IMR-90 (cell line): ENCODE results near the gene PCYT1B. TPM values are rescaled to one million over a fixed set of nuclear protein-coding genes. Genes with fewer than 3 reads are reported as not detected.

Experiments
- ATAC-seq: fragments of 200-7000 bp; cut with Tn5 transposase; 2 replicates; pipeline ENCODE4 v1.9.1; 2020; ENCODE audit warnings: low read depth, mild to moderate bottlenecking, moderate library complexity
- BruUV-seq: library from RNA; stranded (reverse); fragments of 400-500 nt; replicated peaks from 2 replicates; lab custom pipeline; 2021; lab: Mats Ljungman, UMichigan
- CTCF ChIA-PET: fragments of 300-600 bp; formaldehyde crosslinking; extraction: SDS; loops from one replicate; lab custom pipeline; 2021; ENCODE audit warnings: antibody characterized with exemption; lab: Yijun Ruan, JAX
- POLR2A ChIA-PET: fragments of 300-600 bp; sonication (Branson Sonifier 250); formaldehyde crosslinking; loops from one replicate; lab custom pipeline; 2022; ENCODE audit warnings: antibody characterized with exemption; ENCODE audit not compliant: unreplicated experiment; lab: Charles Lee
- DNase-seq: peaks from one replicate; pipeline ENCODE4 v3.0.0; 2013
- H2AFZ ChIP-seq: replicated peaks from 2 replicates; pipeline ENCODE3; 2013; ENCODE audit warnings: low read length, mild to moderate bottlenecking; ENCODE audit not compliant: poor library complexity
- H2AK5ac ChIP-seq: 2 replicates; pipeline ENCODE4 v1.6.1; 2013; ENCODE audit warnings: low read depth, low read length, inconsistent platforms
- H2AK9ac ChIP-seq: replicated peaks from 2 replicates; pipeline ENCODE3; 2013; ENCODE audit warnings: mild to moderate bottlenecking, low read depth, low read length, moderate library complexity; ENCODE audit not compliant: poor library complexity
- H2BK120ac ChIP-seq: 2 replicates; pipeline ENCODE4 v1.6.1; 2013; ENCODE audit warnings: low read depth, low read length, inconsistent platforms
- H2BK15ac ChIP-seq: 3 replicates; pipeline ENCODE4 v1.6.1; 2013; ENCODE audit warnings: low read depth, low read length, inconsistent platforms
- H2BK20ac ChIP-seq: 2 replicates; pipeline ENCODE4 v1.6.1; 2013; ENCODE audit warnings: low read depth, mild to moderate bottlenecking, inconsistent platforms, low read length, moderate library complexity
- H2BK5ac ChIP-seq: 2 replicates; pipeline ENCODE4 v1.6.1; 2013; ENCODE audit warnings: mild to moderate bottlenecking, low read depth, low read length, inconsistent platforms; ENCODE audit not compliant: poor library complexity, severe bottlenecking
- H3K14ac ChIP-seq: replicated peaks from 2 replicates; pipeline ENCODE4 v1.6.1; 2013; ENCODE audit warnings: low read depth, low read length, inconsistent platforms
- H3K18ac ChIP-seq: 2 replicates; pipeline ENCODE4 v1.6.1; 2013; ENCODE audit warnings: low read depth, low read length, control low read depth
- H3K23ac ChIP-seq: 2 replicates; pipeline ENCODE4 v1.6.1; 2013; ENCODE audit warnings: low read depth, low read length, inconsistent platforms
- H3K27ac ChIP-seq: 2 replicates; pipeline ENCODE4 v1.5.1; 2013; ENCODE audit warnings: mild to moderate bottlenecking, control low read depth, low read length; ENCODE audit not compliant: insufficient read depth
- H3K27me3 ChIP-seq: 2 replicates; pipeline ENCODE4 v1.6.1; 2013; ENCODE audit warnings: low read length; ENCODE audit not compliant: control insufficient read depth, insufficient read depth
- H3K36me3 ChIP-seq: 2 replicates; pipeline ENCODE4 v1.6.1; 2013; ENCODE audit warnings: low read length, mixed read lengths; ENCODE audit not compliant: control insufficient read depth, insufficient read depth
- H3K4ac ChIP-seq: 2 replicates; pipeline ENCODE4 v1.6.1; 2013; ENCODE audit warnings: low read depth, low read length, inconsistent platforms
- H3K4me1 ChIP-seq: 2 replicates; pipeline ENCODE4 v1.6.1; 2013; ENCODE audit warnings: low read length, mixed read lengths; ENCODE audit not compliant: control insufficient read depth, insufficient read depth
- H3K4me2 ChIP-seq: 2 replicates; pipeline ENCODE4 v1.6.1; 2013; ENCODE audit warnings: low read depth, mild to moderate bottlenecking, control low read depth, low read length, moderate library complexity
- H3K4me3 ChIP-seq: 2 replicates; pipeline ENCODE4 v1.5.1; 2013; ENCODE audit warnings: low read depth, mild to moderate bottlenecking, control low read depth, low read length, moderate library complexity; ENCODE audit not compliant: insufficient read depth
- H3K56ac ChIP-seq: 2 replicates; pipeline ENCODE4 v1.6.1; 2013; ENCODE audit warnings: low read length, inconsistent platforms; ENCODE audit not compliant: insufficient read depth; ENCODE audit errors: extremely low read depth
- H3K79me1 ChIP-seq, 2 experiments: 2 replicates each; pipeline ENCODE4 v1.6.1; 2013; ENCODE audit warnings: low read length in 2 of 2, inconsistent platforms in 1 of 2, low read depth in 1 of 2
- H3K9ac ChIP-seq: 2 replicates; pipeline ENCODE4 v1.6.1; 2013; ENCODE audit warnings: low read depth, low read length, control low read depth
- H3K9me1 ChIP-seq: 2 replicates; pipeline ENCODE4 v1.6.1; 2013; ENCODE audit warnings: low read length, inconsistent platforms; ENCODE audit not compliant: insufficient read depth
- H3K9me3 ChIP-seq: 2 replicates; pipeline ENCODE4 v1.6.1; 2013; ENCODE audit warnings: low read length; ENCODE audit not compliant: control insufficient read depth, insufficient read depth
- H4K20me1 ChIP-seq: 2 replicates; pipeline ENCODE4 v1.6.1; 2013; ENCODE audit warnings: low read length, inconsistent platforms; ENCODE audit not compliant: insufficient read depth
- H4K5ac ChIP-seq: 2 replicates; pipeline ENCODE4 v1.6.1; 2013; ENCODE audit warnings: mild to moderate bottlenecking, low read depth, low read length, control low read depth
- H4K8ac ChIP-seq, 2 experiments: 2 replicates each; pipeline ENCODE4 v1.6.1; 2013; ENCODE audit warnings: low read depth in 2 of 2, low read length in 2 of 2, control low read depth in 1 of 2, inconsistent platforms in 1 of 2
- H4K91ac ChIP-seq: 2 replicates; pipeline ENCODE4 v1.6.1; 2013; ENCODE audit warnings: low read depth, low read length, inconsistent platforms; ENCODE audit not compliant: insufficient read depth
- BHLHE40 ChIP-seq: fragments of 150-350 bp; IDR thresholded peaks from 2 replicates; pipeline ENCODE4 v1.6.1; 2016; ENCODE audit warnings: mild to moderate bottlenecking, low read depth, low read length
- CTCF ChIP-seq: conservative IDR thresholded peaks from 2 replicates; pipeline ENCODE4 v1.5.1; 2012; ENCODE audit warnings: mild to moderate bottlenecking, low read depth, low read length, improper control_type of control experiment
- MAFK ChIP-seq: IDR thresholded peaks from 2 replicates; pipeline ENCODE4 v1.6.1; 2012; ENCODE audit warnings: low read depth, low read length, improper control_type of control experiment
- MAZ ChIP-seq: IDR thresholded peaks from 2 replicates; pipeline ENCODE4 v1.6.1; 2012; ENCODE audit warnings: low read depth, mild to moderate bottlenecking, low read length, improper control_type of control experiment, moderate library complexity, borderline replicate concordance
- RCOR1 ChIP-seq: IDR thresholded peaks from 2 replicates; pipeline ENCODE4 v1.6.1; 2012; ENCODE audit warnings: mild to moderate bottlenecking, low read length, improper control_type of control experiment; ENCODE audit not compliant: insufficient replicate concordance
- WGBS, 2 experiments: methylation state at CpG; one replicate each; pipeline versions ENCODE4 v1.1.5 to v1.1.7; 2013; ENCODE audit warnings: missing lambda C conversion rate in 2 of 2; ENCODE audit not compliant: insufficient read length in 1 of 2; ENCODE audit errors: extremely low coverage in 2 of 2; 5-methylcytosine and 5-hydroxymethylcytosine counted together
- dilution Hi-C: fragments of 300-500 bp; cut with HindIII; formaldehyde crosslinking; loops from one replicate; pipeline ENCODE4 v1.14.3; 2018; ENCODE audit warnings: low sequenced_read_pairs; ENCODE audit not compliant: unreplicated experiment
- in situ Hi-C: fragments of 300-500 bp; cut with MboI; formaldehyde crosslinking; loops from 3 replicates; pipeline ENCODE4 v1.14.3; 2019; ENCODE audit warnings: low sequenced_read_pairs, inconsistent platforms, mixed read lengths
- intact Hi-C: fragments of 100-400 bp; cut with micrococcal nuclease; formaldehyde crosslinking; loops from 2 replicates; pipeline ENCODE4 v1.10.0; 2022
- polyA plus RNA-seq, 3 experiments: library from polyadenylated mRNA; depleted of rRNA; stranded (reverse); fragments of >200 nt; gene quantifications; 2 replicates each; pipeline ENCODE4 v1.2.3, GENCODE V29; 2012; ENCODE audit warnings: low replicate concordance in 1 of 3
- total RNA-seq: library from RNA; depleted of rRNA; stranded (reverse); fragments of >200 nt; gene quantifications from 2 replicates; pipeline ENCODE4 v1.2.3, GENCODE V29; 2012

PCYT1B gene
- total and polyA plus RNA-seq, 2 of the 4 experiments (the other 2 are of a cell fraction) = under 0.01 to 0.09 TPM

GRCh38 chrX:24567169-24567568, 80.0 kb downstream of the PCYT1B start:
- no peak overlapping the region for H4K5ac ChIP-seq
- WGBS, 2 experiments = no CpG with 5 or more reads among the region's 4 CpGs
- H2BK20ac ChIP-seq = no peak overlapping the region
- H3K4me3 ChIP-seq = no peak overlapping the region
- H3K14ac ChIP-seq = no peak overlapping the region
- TF ChIP-seq MAFK = no peak
- TF ChIP-seq CTCF = no peak
- no peak for TF ChIP-seq MAZ
- TF ChIP-seq RCOR1 = no peak
- TF ChIP-seq BHLHE40 = no peak
- H3K18ac ChIP-seq = no peak overlapping the region
- H2AK9ac ChIP-seq = no peak overlapping the region
- H2BK15ac ChIP-seq = no peak overlapping the region
- no peak overlapping the region for H3K4ac ChIP-seq
- ChIA-PET CTCF (no interaction called here), POLR2A (no interaction called here)
- H3K27ac ChIP-seq = no peak overlapping the region
- no peak overlapping the region for H3K4me2 ChIP-seq
- H3K23ac ChIP-seq = no peak overlapping the region
- H2AFZ ChIP-seq = no peak overlapping the region
- no peak overlapping the region for H3K56ac ChIP-seq
- H2BK5ac ChIP-seq = no peak overlapping the region
- no peaks in the 10 kb centered on the region for H3K9me3 ChIP-seq
- no peak overlapping the region for H4K8ac ChIP-seq
- H3K9me1 ChIP-seq = no peaks in the 10 kb centered on the region
- no TSS peak for BruUV-seq
- no peak overlapping the region for H2BK120ac ChIP-seq
- ATAC-seq (no peak), DNase-seq (no peak)
- no peaks in the 10 kb centered on the region for H3K4me1 ChIP-seq
- in situ Hi-C loops = no loop called here
- H3K36me3 ChIP-seq = no peaks in the 10 kb centered on the region
- H2AK5ac ChIP-seq = no peak overlapping the region
- peaks cover 4% of the 10 kb centered on the region for H3K27me3 ChIP-seq
- intact Hi-C loops = no loop called here
- no peaks in the 10 kb centered on the region for H3K79me1 ChIP-seq
- no peak overlapping the region for H4K91ac ChIP-seq
- dilution Hi-C loops = no loop called here
- no peaks in the 10 kb centered on the region for H4K20me1 ChIP-seq
- no peak overlapping the region for H3K9ac ChIP-seq
